HG03460 (cell line): ENCODE measurements around the gene CLEC9A.

ENCODE experiments used
- ATAC-seq: cut with Tn5 transposase; IDR thresholded peaks from one replicate; pipeline ENCODE4 v1.9.1; 2021; ENCODE audit not compliant: unreplicated experiment

The CLEC9A gene

GRCh38 chr12:10102322-10102721 is 71.8 kb downstream of the CLEC9A start:
- no peak for ATAC-seq

GRCh38 chr12:10110256-10110844 is 79.9 kb downstream of the CLEC9A start:
- no peak for ATAC-seq

- no peak for ATAC-seq
Measured at GRCh38 chr12:10111451-10111850, 81.0 kb downstream of the CLEC9A start.

DNA sequence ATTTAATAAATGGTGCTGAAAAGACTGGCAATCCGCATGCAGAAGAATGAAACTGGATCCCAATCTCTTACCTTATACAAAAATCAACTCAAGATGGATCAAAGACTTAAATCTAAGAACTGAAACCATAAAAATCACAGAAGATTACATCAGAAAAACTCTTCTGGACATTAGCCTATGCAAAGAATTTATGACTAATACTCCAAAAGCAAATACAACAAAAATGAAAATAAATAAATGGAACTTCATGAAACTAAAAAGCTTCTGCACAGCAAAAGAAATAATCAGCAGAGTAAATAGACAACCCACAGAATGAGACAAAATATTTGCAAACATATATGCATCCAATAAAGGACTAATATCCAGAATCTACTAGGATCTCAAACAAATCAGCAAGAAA is 82.6 kb downstream of the CLEC9A start:
- ATAC-seq, result no peak

DNA sequence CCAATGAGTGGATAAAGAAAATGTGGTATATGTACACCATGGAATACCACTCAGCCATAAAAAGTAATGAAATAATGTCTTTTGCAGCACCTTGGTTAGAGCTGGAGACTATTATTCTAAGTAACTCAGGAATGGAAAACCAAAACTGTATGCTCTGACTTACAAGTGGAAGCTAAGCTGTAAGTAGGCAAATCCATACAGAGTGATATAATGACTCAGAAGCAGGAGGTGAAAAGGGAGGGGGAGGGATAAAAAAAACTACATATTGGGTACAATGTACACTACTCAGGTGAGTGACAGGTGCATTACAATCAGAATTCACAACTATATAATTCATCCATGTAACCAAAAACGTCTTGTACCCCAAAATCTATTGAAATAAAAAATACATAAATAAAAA is 83.4 kb downstream of the CLEC9A start:
- ATAC-seq, result no peak

- no peak for ATAC-seq
Measured at GRCh38 chr12:10115311-10115710, 84.8 kb downstream of the CLEC9A start.
